SK-N-SH (cell line): ENCODE measurements around the gene SMARCD3. TPM values are rescaled to one million over a fixed set of nuclear protein-coding genes. Genes with fewer than 3 reads are reported as not detected.
A peak's percentile ranks its signal among the peaks of the same experiment; 100 is the strongest.

Experiments used
- CTCF ChIA-PET: fragments of 300-600, 350-600 bp; formaldehyde crosslinking; extraction: SDS; loops from one replicate; lab custom pipeline; 2021; lab: Yijun Ruan, JAX
- POLR2A ChIA-PET: fragments of 350-600 bp; sonication (Branson Sonifier 250); formaldehyde crosslinking; extraction: SDS; loops from one replicate; lab custom pipeline; 2020; ENCODE audit warnings: antibody characterized with exemption, inconsistent platforms; lab: Yijun Ruan, JAX
- DNase-seq: peaks from one replicate; pipeline ENCODE4 v3.0.0; 2012
- H2AFZ ChIP-seq: fragments of 200-600 bp; sonication (generic); 2 replicates; pipeline ENCODE4 v1.8.1; 2016; ENCODE audit warnings: antibody characterized with exemption, mild to moderate bottlenecking, low read depth
- H3F3A ChIP-seq: fragments of 200-600 bp; sonication (generic); replicated peaks from 2 replicates; pipeline ENCODE3; 2016; ENCODE audit warnings: antibody characterized with exemption, mild to moderate bottlenecking; ENCODE audit not compliant: insufficient read depth
- H3K27ac ChIP-seq, 2 experiments: fragments of 200-500 bp in 1 of 2; fragments of 200-600 bp in 1 of 2; sonication (Bioruptor generic) in 1 of 2; sonication (generic), shearing (Covaris generic) in 1 of 2; 2 replicates each; pipeline versions ENCODE4 v1.5.1 to v1.6.1; 2014 to 2016; ENCODE audit warnings: low read depth in 2 of 2, inconsistent platforms in 1 of 2, low read length in 1 of 2, mild to moderate bottlenecking in 1 of 2, mixed read lengths in 1 of 2
- H3K27me3 ChIP-seq: fragments of 200-600 bp; sonication (generic), shearing (Covaris generic); 2 replicates; pipeline ENCODE4 v1.6.1; 2016; ENCODE audit warnings: mixed run types; ENCODE audit not compliant: insufficient read depth
- H3K36me3 ChIP-seq, 2 experiments: fragments of 200-500 bp in 1 of 2; fragments of 200-600 bp in 1 of 2; sonication (Bioruptor generic) in 1 of 2; sonication (generic) in 1 of 2; replicated peaks in 1 of 2; 2 replicates each; pipeline versions ENCODE3 to v1.5.1; 2014 to 2016; ENCODE audit warnings: low read length in 1 of 2, mild to moderate bottlenecking in 1 of 2; ENCODE audit not compliant: insufficient read depth in 2 of 2, control insufficient read depth in 1 of 2
- H3K4me1 ChIP-seq, 2 experiments: fragments of 200-500 bp in 1 of 2; fragments of 200-600 bp in 1 of 2; sonication (Bioruptor generic) in 1 of 2; sonication (generic), shearing (Covaris generic) in 1 of 2; 2 replicates each; pipeline versions ENCODE4 v1.5.1 to v1.6.1; 2014 to 2016; ENCODE audit warnings: low read depth in 1 of 2, low read length in 1 of 2, mixed run types in 1 of 2; ENCODE audit not compliant: insufficient read depth in 2 of 2, control insufficient read depth in 1 of 2
- H3K4me2 ChIP-seq: fragments of 200-600 bp; sonication (generic), shearing (Covaris generic); 2 replicates; pipeline ENCODE4 v1.6.1; 2017; ENCODE audit warnings: mixed run types
- H3K4me3 ChIP-seq, 2 experiments: fragments of 200-500 bp in 1 of 2; fragments of 200-600 bp in 1 of 2; sonication (Bioruptor generic) in 1 of 2; sonication (generic), shearing (Covaris generic) in 1 of 2; 2 replicates each; pipeline versions ENCODE4 v1.5.1 to v1.8.1; 2014 to 2016; ENCODE audit warnings: low read depth in 2 of 2, inconsistent platforms in 1 of 2, low read length in 1 of 2, mild to moderate bottlenecking in 1 of 2, mixed read lengths in 1 of 2, moderate library complexity in 1 of 2
- H3K79me2 ChIP-seq: fragments of 200-600 bp; sonication (generic); 2 replicates; pipeline ENCODE4 v1.8.1; 2017; ENCODE audit warnings: mild to moderate bottlenecking; ENCODE audit not compliant: insufficient read depth
- H3K9ac ChIP-seq: fragments of 200-600 bp; sonication (generic); 2 replicates; pipeline ENCODE4 v1.6.1; 2017; ENCODE audit warnings: mixed run types
- H3K9me2 ChIP-seq: fragments of 200-600 bp; sonication (generic); 2 replicates; pipeline ENCODE4 v1.6.1; 2017; ENCODE audit warnings: mixed run types
- H3K9me3 ChIP-seq: fragments of 200-600 bp; sonication (generic); 2 replicates; pipeline ENCODE4 v1.6.1; 2017; ENCODE audit warnings: mixed run types, mild to moderate bottlenecking, moderate library complexity
- H4K20me1 ChIP-seq: fragments of 200-600 bp; sonication (generic); 2 replicates; pipeline ENCODE4 v1.6.1; 2017; ENCODE audit warnings: mild to moderate bottlenecking, mixed run types; ENCODE audit not compliant: insufficient read depth
- CHD2 ChIP-seq: fragments of 150-350 bp; IDR thresholded peaks from 2 replicates; pipeline ENCODE4 v1.6.1; 2018; ENCODE audit warnings: low read length; ENCODE audit not compliant: partially characterized antibody
- EZH2phosphoT487 ChIP-seq: fragments of 200-600 bp; sonication (generic); IDR thresholded peaks from 2 replicates; pipeline ENCODE4 v1.6.1; 2017; ENCODE audit warnings: low read depth, mixed run types, mild to moderate bottlenecking, antibody characterized with exemption, moderate library complexity, borderline replicate concordance
- FOXM1 ChIP-seq: IDR thresholded peaks from 2 replicates; pipeline ENCODE4 v1.4.0; 2012; ENCODE audit warnings: low read depth, mild to moderate bottlenecking
- GABPA ChIP-seq: IDR thresholded peaks from 2 replicates; pipeline ENCODE4 v1.4.0; 2012; ENCODE audit warnings: low read depth, mild to moderate bottlenecking
- GATA2 ChIP-seq: sonication (generic); formaldehyde crosslinking; IDR thresholded peaks from 2 replicates; pipeline ENCODE4 v1.5.0; 2020; ENCODE audit warnings: mild to moderate bottlenecking, missing genetic modification reagents
- POLR2AphosphoS5 ChIP-seq: IDR thresholded peaks from 2 replicates; pipeline ENCODE4 v1.6.1; 2012; ENCODE audit warnings: low read depth, low read length
- RAD21 ChIP-seq: IDR thresholded peaks from 2 replicates; pipeline ENCODE4 v1.6.1; 2012; ENCODE audit warnings: mild to moderate bottlenecking, low read length
- RCOR1 ChIP-seq: fragments of 150-350 bp; IDR thresholded peaks from 2 replicates; pipeline ENCODE4 v1.6.1; 2017; ENCODE audit warnings: antibody characterized with exemption, low read length
- RFX5 ChIP-seq: IDR thresholded peaks from 2 replicates; pipeline ENCODE4 v1.6.1; 2012; ENCODE audit warnings: mild to moderate bottlenecking, improper control_type of control experiment, low read length
- RXRA ChIP-seq: IDR thresholded peaks from 2 replicates; pipeline ENCODE4 v1.4.0; 2012; ENCODE audit warnings: low read depth, mild to moderate bottlenecking, borderline replicate concordance
- YY1 ChIP-seq: IDR thresholded peaks from 2 replicates; pipeline ENCODE4 v1.4.0; 2012; ENCODE audit warnings: low read depth, mild to moderate bottlenecking
- WGBS: methylation state at CpG from one replicate; pipeline ENCODE4 v1.1.6; 2017; ENCODE audit warnings: low lambda C conversion rate; 5-methylcytosine and 5-hydroxymethylcytosine counted together
- polyA plus RNA-seq, 3 experiments: library from polyadenylated mRNA; depleted of rRNA; stranded (reverse); fragments of >200 nt; gene quantifications; 2 replicates each; pipeline ENCODE4 v1.2.3, GENCODE V29; 2012
- TF ChIP-seq, protein P1 (sequence below): IDR thresholded peaks from 2 replicates; pipeline ENCODE4 v1.4.0; 2012; ENCODE audit warnings: low read depth
- TF ChIP-seq, protein P2 (sequence below): fragments of 150-350 bp; IDR thresholded peaks from 2 replicates; pipeline ENCODE4 v1.6.1; 2017; ENCODE audit warnings: antibody characterized with exemption, low read length, low read depth, borderline replicate concordance
- TF ChIP-seq, protein P3 (sequence below): fragments of 150-350 bp; IDR thresholded peaks from 2 replicates; pipeline ENCODE4 v1.6.1; 2016; ENCODE audit warnings: mild to moderate bottlenecking, low read depth, low read length
- TF ChIP-seq, protein P4 (sequence below): IDR thresholded peaks from 2 replicates; pipeline ENCODE4 v1.4.0; 2012; ENCODE audit warnings: low read depth, borderline replicate concordance
- TF ChIP-seq, protein P5 (sequence below): IDR thresholded peaks from 2 replicates; pipeline ENCODE4 v1.4.0; 2012; ENCODE audit warnings: low read depth, borderline replicate concordance

SMARCD3 gene
- polyA plus RNA-seq, 1 of the 3 experiments (the other 2 are of a cell fraction): 62.8 TPM

DNA sequence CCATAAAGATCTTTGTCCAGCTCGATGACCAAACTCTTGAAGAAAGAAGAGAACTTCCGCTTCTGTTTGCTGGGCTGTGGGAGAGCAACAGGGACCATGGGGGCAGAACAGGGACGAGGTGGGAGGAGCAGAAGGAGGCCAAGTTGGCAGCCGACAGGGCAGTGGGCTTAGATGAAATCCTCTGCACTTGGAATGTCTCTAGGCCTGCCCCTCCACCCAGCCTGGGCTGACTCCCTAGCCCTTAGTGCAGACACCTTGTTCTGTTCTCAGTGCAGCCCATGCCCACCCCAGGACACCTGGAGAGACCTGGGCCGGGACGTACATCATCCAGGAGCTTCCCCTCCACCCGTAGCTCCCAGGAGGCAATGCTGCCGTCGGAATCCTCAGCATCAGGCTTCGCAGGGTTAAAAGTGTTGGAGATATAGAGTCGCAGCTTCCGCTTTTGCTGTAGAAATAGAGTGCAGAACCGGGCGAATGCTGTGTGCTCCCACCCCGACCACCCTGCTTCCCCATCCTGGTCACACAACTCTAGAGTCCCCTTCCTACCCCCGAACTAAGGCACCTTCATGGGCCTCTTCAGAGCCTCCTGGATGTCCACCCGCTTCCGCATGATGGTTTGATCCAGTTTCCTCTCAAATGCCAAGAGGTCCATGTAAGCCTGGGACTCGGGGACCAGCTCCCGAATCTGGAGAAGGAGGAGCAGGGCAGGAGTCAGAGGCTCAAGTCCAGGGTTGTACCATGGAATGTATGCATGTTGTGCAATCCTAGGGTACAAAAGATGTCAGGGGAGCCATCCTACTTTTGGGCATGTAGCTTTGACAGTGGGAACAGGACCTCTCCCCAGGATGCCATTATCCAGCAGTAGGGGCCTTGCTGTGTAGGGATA lies 6.1 kb downstream of the SMARCD3 start:
- H2AFZ ChIP-seq: no peak overlapping the region
- H3K27ac ChIP-seq: no peak overlapping the region
- H3K9ac ChIP-seq: no peak overlapping the region
- CTCF ChIA-PET: interaction anchor here (0.6 to 6.2 kb wide), 18 partner anchors 8 to 127 kb away, joined by 3 to 122 read pairs (median 6); partner anchors contain the start of genes ABCF2 and CHPF2
- H3K4me3 ChIP-seq: no peak overlapping the region
- H3K4me2 ChIP-seq: no peak overlapping the region
- 91% methylated on average over 16 of the region's 20 CpGs for WGBS
- no peaks in the 10 kb centered on the region for H3K9me2 ChIP-seq
- peaks cover 27 to 29% of the 10 kb centered on the region in 2 experiments for H3K4me1 ChIP-seq
- DNase-seq: no peak
- H4K20me1 ChIP-seq: peaks cover 43% of the 10 kb centered on the region
- H3F3A ChIP-seq: peaks cover 41% of the 10 kb centered on the region
- peaks cover 40% of the 10 kb centered on the region for H3K79me2 ChIP-seq
- H3K9me3 ChIP-seq: no peaks in the 10 kb centered on the region
- H3K27me3 ChIP-seq: no peaks in the 10 kb centered on the region
- TF ChIP-seq GABPA (no peak), POLR2AphosphoS5 (peak; percentile 28)
- TF ChIP-seq, all 33 proteins: peak for 1
- H3K36me3 ChIP-seq: peaks cover 17 to 56% of the 10 kb centered on the region in 2 experiments
- POLR2A ChIA-PET: interaction anchor here (1.0 to 3.7 kb wide), 4 partner anchors 10 to 15 kb away, joined by 3 to 20 read pairs (median 13); partner anchors contain the start of genes ABCF2 and CHPF2

DNA sequence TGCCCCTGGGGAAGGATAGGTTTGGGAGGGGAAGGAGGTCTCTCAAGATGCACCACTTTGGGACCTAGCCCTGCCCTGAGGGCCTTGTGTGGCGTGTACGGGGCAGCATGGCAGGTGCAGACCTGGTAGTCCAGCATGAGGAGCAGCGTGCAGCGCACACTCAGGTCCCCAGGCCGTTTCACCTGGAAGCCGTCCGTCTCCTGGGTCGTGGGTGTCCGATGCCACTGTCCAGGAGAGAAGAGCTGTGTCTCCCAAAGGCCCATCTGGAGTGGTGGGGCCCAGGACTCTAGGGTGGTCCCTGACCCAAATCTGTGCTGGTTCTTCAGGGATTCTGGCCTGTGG lies 6.8 kb downstream of the SMARCD3 start:
- DNase-seq: no peak
- Histone ChIP-seq H2AFZ (no peak overlapping the region), H4K20me1 (peaks cover 50% of the 10 kb centered on the region), H3K27ac (no peak overlapping the region), H3K4me1 (peaks cover 20 to 23% of the 10 kb centered on the region in 2 experiments), H3K9me3 (no peaks in the 10 kb centered on the region), H3K36me3 (peaks cover 22 to 62% of the 10 kb centered on the region in 2 experiments), H3K9me2 (no peaks in the 10 kb centered on the region), H3F3A (peaks cover 36% of the 10 kb centered on the region), H3K27me3 (no peaks in the 10 kb centered on the region), H3K9ac (no peak overlapping the region), H3K4me2 (no peak overlapping the region), H3K4me3 (no peak overlapping the region), H3K79me2 (peaks cover 41% of the 10 kb centered on the region)
- ChIA-PET CTCF (interaction anchor here (0.6 to 4.3 kb wide), 10 partner anchors 9 to 126 kb away, joined by 3 to 74 read pairs (median 3); no protein-coding TSS in a partner anchor), POLR2A (interaction anchor here (3.0 kb wide), 1 partner anchor 9 kb away, joined by 18 read pairs; the partner anchor contains the start of gene CHPF2)
- WGBS: 95% methylated on average over 9 of the region's 9 CpGs
- TF ChIP-seq POLR2AphosphoS5 (no peak), EZH2phosphoT487 (no peak), RXRA (no peak), FOXM1 (no peak), RAD21 (no peak), YY1 (no peak), RFX5 (no peak), GATA2 (CRISPR knock-in tag) (no peak), CHD2 (no peak), RCOR1 (no peak)
- TF ChIP-seq, protein P1, sequence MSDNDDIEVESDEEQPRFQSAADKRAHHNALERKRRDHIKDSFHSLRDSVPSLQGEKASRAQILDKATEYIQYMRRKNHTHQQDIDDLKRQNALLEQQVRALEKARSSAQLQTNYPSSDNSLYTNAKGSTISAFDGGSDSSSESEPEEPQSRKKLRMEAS: no peak
- TF ChIP-seq, protein P2, sequence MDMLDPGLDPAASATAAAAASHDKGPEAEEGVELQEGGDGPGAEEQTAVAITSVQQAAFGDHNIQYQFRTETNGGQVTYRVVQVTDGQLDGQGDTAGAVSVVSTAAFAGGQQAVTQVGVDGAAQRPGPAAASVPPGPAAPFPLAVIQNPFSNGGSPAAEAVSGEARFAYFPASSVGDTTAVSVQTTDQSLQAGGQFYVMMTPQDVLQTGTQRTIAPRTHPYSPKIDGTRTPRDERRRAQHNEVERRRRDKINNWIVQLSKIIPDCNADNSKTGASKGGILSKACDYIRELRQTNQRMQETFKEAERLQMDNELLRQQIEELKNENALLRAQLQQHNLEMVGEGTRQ: no peak
- TF ChIP-seq, protein P3, sequence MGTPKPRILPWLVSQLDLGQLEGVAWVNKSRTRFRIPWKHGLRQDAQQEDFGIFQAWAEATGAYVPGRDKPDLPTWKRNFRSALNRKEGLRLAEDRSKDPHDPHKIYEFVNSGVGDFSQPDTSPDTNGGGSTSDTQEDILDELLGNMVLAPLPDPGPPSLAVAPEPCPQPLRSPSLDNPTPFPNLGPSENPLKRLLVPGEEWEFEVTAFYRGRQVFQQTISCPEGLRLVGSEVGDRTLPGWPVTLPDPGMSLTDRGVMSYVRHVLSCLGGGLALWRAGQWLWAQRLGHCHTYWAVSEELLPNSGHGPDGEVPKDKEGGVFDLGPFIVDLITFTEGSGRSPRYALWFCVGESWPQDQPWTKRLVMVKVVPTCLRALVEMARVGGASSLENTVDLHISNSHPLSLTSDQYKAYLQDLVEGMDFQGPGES: no peak
- TF ChIP-seq, protein P4, sequence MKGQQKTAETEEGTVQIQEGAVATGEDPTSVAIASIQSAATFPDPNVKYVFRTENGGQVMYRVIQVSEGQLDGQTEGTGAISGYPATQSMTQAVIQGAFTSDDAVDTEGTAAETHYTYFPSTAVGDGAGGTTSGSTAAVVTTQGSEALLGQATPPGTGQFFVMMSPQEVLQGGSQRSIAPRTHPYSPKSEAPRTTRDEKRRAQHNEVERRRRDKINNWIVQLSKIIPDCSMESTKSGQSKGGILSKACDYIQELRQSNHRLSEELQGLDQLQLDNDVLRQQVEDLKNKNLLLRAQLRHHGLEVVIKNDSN: no peak
- TF ChIP-seq, protein P5, sequence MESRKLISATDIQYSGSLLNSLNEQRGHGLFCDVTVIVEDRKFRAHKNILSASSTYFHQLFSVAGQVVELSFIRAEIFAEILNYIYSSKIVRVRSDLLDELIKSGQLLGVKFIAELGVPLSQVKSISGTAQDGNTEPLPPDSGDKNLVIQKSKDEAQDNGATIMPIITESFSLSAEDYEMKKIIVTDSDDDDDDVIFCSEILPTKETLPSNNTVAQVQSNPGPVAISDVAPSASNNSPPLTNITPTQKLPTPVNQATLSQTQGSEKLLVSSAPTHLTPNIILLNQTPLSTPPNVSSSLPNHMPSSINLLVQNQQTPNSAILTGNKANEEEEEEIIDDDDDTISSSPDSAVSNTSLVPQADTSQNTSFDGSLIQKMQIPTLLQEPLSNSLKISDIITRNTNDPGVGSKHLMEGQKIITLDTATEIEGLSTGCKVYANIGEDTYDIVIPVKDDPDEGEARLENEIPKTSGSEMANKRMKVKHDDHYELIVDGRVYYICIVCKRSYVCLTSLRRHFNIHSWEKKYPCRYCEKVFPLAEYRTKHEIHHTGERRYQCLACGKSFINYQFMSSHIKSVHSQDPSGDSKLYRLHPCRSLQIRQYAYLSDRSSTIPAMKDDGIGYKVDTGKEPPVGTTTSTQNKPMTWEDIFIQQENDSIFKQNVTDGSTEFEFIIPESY: no peak
